Liver (tissue), 9 donors: ENCODE data around the gene WDR62. TPM values are rescaled to one million over a fixed set of nuclear protein-coding genes. Genes with fewer than 3 reads are reported as not detected.

Experiments
- DNase-seq: peaks from one replicate; pipeline ENCODE4 v3.0.0-alpha.2; 2017; ENCODE audit warnings: low spot score
- H3K27ac ChIP-seq, 2 donors: one replicate each; pipeline ENCODE4 v1.7.0; 2013; ENCODE audit warnings: inconsistent platforms in 2 of 2, low read length in 2 of 2, control low read depth in 1 of 2, low read depth in 1 of 2, mild to moderate bottlenecking in 1 of 2
- H3K27me3 ChIP-seq, 4 donors: one replicate each; pipeline versions ENCODE4 v1.6.1 to v1.7.0; 2013; ENCODE audit warnings: low read length in 3 of 4, inconsistent platforms in 1 of 4, mild to moderate bottlenecking in 1 of 4, moderate library complexity in 1 of 4; ENCODE audit not compliant: control insufficient read depth in 4 of 4, insufficient read depth in 4 of 4
- H3K36me3 ChIP-seq, 4 donors: one replicate each; pipeline versions ENCODE4 v1.6.1 to v1.7.0; 2013; ENCODE audit warnings: low read length in 3 of 4, mild to moderate bottlenecking in 3 of 4, low read depth in 1 of 4, moderate library complexity in 1 of 4; ENCODE audit not compliant: control insufficient read depth in 4 of 4, insufficient read depth in 3 of 4
- H3K4me1 ChIP-seq, 4 donors: one replicate each; pipeline versions ENCODE4 v1.6.1 to v1.7.0; 2013; ENCODE audit warnings: low read length in 3 of 4, mild to moderate bottlenecking in 3 of 4, moderate library complexity in 1 of 4; ENCODE audit not compliant: control insufficient read depth in 4 of 4, insufficient read depth in 4 of 4
- H3K4me3 ChIP-seq, 3 donors: one replicate each; pipeline versions ENCODE4 v1.6.1 to v1.7.0; 2013; ENCODE audit warnings: low read length in 3 of 3, control low read depth in 1 of 3, low read depth in 1 of 3, mild to moderate bottlenecking in 1 of 3
- H3K9ac ChIP-seq, 2 donors: one replicate each; pipeline ENCODE4 v1.7.0; 2013; ENCODE audit warnings: low read length in 2 of 2, mild to moderate bottlenecking in 2 of 2, moderate library complexity in 2 of 2, control low read depth in 1 of 2, low read depth in 1 of 2
- H3K9me3 ChIP-seq, 4 donors: one replicate each; pipeline versions ENCODE4 v1.6.1 to v1.7.0; 2013; ENCODE audit warnings: low read length in 3 of 4; ENCODE audit not compliant: control insufficient read depth in 4 of 4
- ATF3 ChIP-seq: IDR thresholded peaks from 2 replicates; pipeline ENCODE4 v1.6.1; 2016; ENCODE audit warnings: antibody characterized with exemption
- EGR1 ChIP-seq, 2 donors: IDR thresholded peaks; 2 replicates each; pipeline ENCODE4 v1.6.1; 2016 to 2018; ENCODE audit warnings: antibody characterized with exemption in 2 of 2, low read depth in 2 of 2
- FOXA1 ChIP-seq: IDR thresholded peaks from 2 replicates; pipeline ENCODE4 v1.6.1; 2016; ENCODE audit warnings: antibody characterized with exemption
- GABPA ChIP-seq, 2 donors: IDR thresholded peaks in 1 of 2; conservative IDR thresholded peaks in 1 of 2; 2 replicates each; pipeline ENCODE4 v1.6.1; 2016; ENCODE audit warnings: antibody characterized with exemption in 2 of 2, mild to moderate bottlenecking in 1 of 2, moderate library complexity in 1 of 2
- HNF4A ChIP-seq, 2 donors: conservative IDR thresholded peaks; 2 replicates each; pipeline ENCODE4 v1.6.1; 2016; ENCODE audit warnings: antibody characterized with exemption in 2 of 2, mild to moderate bottlenecking in 2 of 2
- JUND ChIP-seq, 2 donors: IDR thresholded peaks; 2 replicates each; pipeline ENCODE4 v1.6.1; 2016; ENCODE audit warnings: antibody characterized with exemption in 2 of 2
- RAD21 ChIP-seq, 2 donors: IDR thresholded peaks; 2 replicates each; pipeline ENCODE4 v1.6.1; 2016; ENCODE audit warnings: antibody characterized with exemption in 2 of 2, mild to moderate bottlenecking in 2 of 2
- RXRA ChIP-seq, 2 donors: IDR thresholded peaks; 2 replicates each; pipeline ENCODE4 v1.6.1; 2017 to 2018; ENCODE audit warnings: antibody characterized with exemption in 2 of 2, mild to moderate bottlenecking in 1 of 2
- SP1 ChIP-seq: IDR thresholded peaks from 2 replicates; pipeline ENCODE4 v1.6.1; 2018; ENCODE audit warnings: antibody characterized with exemption, mild to moderate bottlenecking
- YY1 ChIP-seq: IDR thresholded peaks from 2 replicates; pipeline ENCODE4 v1.6.1; 2016; ENCODE audit warnings: antibody characterized with exemption, mild to moderate bottlenecking
- WGBS: extraction: QIAGEN DNeasy Blood & Tissue Kit; methylation state at CpG from one replicate; pipeline ENCODE4 v1.1.7; 2013; 5-methylcytosine and 5-hydroxymethylcytosine counted together
- polyA plus RNA-seq, 2 donors: library from polyadenylated mRNA; stranded (reverse) in 1 of 2; unstranded in 1 of 2; fragments of 200-250 nt in 1 of 2; fragments of >200 nt in 1 of 2; fragmentation: Nextera tagmentation in 1 of 2; extraction: Ambion mirVana in 1 of 2; gene quantifications; one replicate each; pipeline versions ENCODE4 v1.2.1 to v1.2.3, GENCODE V29; 2013 to 2015
- total RNA-seq, 2 donors: library from RNA; depleted of rRNA; stranded (reverse); fragments of >200 nt; gene quantifications; one replicate each; pipeline ENCODE4 v1.2.3, GENCODE V29; 2014
- TF ChIP-seq, protein P1 (sequence below): fragments of 150-350 bp; IDR thresholded peaks from 2 replicates; pipeline ENCODE4 v1.5.1; 2017; ENCODE audit warnings: improper control_type of control experiment, low read depth, low read length; ENCODE audit not compliant: missing input control
- TF ChIP-seq, protein P2 (sequence below): IDR thresholded peaks from 2 replicates; pipeline ENCODE4 v1.6.1; 2016; ENCODE audit warnings: antibody characterized with exemption
- TF ChIP-seq, protein P3 (sequence below): IDR thresholded peaks from 2 replicates; pipeline ENCODE4 v1.6.1; 2016; ENCODE audit warnings: antibody characterized with exemption, mild to moderate bottlenecking
- donor health status: healthy.
- donor health status: healthy.
- donor health status: healthy.
- donor health status: healthy.
- donor health status: healthy.

WDR62 gene
- total and polyA plus RNA-seq, 4 donors = 0.26 to 6.6 (median 0.71) TPM

DNA sequence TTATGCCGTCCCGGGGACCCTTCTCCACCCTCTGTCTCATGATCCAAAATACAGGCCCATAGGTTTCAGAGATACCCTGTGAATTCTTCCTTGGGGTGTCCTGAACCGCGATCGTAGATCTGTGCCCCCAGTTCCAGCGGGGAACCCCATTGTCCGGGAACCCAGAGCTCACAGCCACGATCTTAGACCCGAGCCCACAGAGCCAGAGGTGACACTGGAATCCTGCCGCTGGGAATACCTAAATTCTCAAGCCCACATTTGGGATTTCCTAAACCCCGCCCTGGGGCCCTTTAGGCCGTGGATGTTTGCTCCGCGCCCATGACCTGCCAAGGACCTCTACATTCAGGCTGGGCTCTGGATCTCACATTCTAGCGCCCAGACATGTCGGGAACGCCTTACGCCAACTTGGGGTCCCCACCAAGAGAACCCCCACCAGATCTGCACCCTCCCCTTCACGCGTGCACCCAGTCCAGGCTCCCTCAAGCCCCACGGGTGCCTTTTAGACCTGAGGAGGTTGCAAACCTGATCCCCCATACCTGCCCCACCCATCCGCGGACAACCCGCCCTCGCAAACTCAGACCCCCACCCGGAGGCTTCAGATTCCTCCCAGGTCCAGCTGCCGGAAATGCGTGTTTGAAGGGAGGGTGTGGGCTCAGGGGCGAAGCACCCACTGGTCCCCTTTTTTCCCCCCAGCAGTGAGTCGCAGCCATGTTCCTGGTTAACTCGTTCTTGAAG lies 85.8 kb downstream of the WDR62 start:
- peaks cover 6 to 21% (median 14%) of the 10 kb centered on the region in 4 donors for H3K36me3 ChIP-seq
- H3K4me3 ChIP-seq = peak overlapping the region; percentile 92 to 98 (median 93)
- H3K9me3 ChIP-seq = no peaks in the 10 kb centered on the region
- H3K4me1 ChIP-seq = peaks cover 4 to 14% (median 8%) of the 10 kb centered on the region in 4 donors
- peak overlapping the region; percentile 98 to 100 for H3K9ac ChIP-seq
- peak overlapping the region; percentile 98 to 99 for H3K27ac ChIP-seq
- TF ChIP-seq RXRA (IDR thresholded peaks at IDR 0.05) (peak in 1 of 2 donors; percentile 10), GABPA (IDR thresholded peaks at IDR 0.05 in 1 of 2, conservative IDR thresholded peaks at IDR 0.05 in 1 of 2) (no peak), FOXA1 (no peak), EGR1 (IDR thresholded peaks at IDR 0.05; ENCODE audit: low read depth in 2 of 2) (no peak)
- TF ChIP-seq, protein P1, sequence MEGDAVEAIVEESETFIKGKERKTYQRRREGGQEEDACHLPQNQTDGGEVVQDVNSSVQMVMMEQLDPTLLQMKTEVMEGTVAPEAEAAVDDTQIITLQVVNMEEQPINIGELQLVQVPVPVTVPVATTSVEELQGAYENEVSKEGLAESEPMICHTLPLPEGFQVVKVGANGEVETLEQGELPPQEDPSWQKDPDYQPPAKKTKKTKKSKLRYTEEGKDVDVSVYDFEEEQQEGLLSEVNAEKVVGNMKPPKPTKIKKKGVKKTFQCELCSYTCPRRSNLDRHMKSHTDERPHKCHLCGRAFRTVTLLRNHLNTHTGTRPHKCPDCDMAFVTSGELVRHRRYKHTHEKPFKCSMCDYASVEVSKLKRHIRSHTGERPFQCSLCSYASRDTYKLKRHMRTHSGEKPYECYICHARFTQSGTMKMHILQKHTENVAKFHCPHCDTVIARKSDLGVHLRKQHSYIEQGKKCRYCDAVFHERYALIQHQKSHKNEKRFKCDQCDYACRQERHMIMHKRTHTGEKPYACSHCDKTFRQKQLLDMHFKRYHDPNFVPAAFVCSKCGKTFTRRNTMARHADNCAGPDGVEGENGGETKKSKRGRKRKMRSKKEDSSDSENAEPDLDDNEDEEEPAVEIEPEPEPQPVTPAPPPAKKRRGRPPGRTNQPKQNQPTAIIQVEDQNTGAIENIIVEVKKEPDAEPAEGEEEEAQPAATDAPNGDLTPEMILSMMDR = peak; percentile 2
- no peaks in the 10 kb centered on the region for H3K27me3 ChIP-seq
- WGBS = under 1% methylated on average over 31 of the region's 31 CpGs
- peak; percentile 64 for DNase-seq

- H3K9me3 ChIP-seq = no peaks in the 10 kb centered on the region
- H3K27me3 ChIP-seq = no peaks in the 10 kb centered on the region
- 24% methylated on average over 42 of the region's 42 CpGs for WGBS
- H3K4me1 ChIP-seq = peaks cover 4 to 14% (median 8%) of the 10 kb centered on the region in 4 donors
- peaks cover 13 to 29% (median 22%) of the 10 kb centered on the region in 4 donors for H3K36me3 ChIP-seq
- H3K9ac ChIP-seq = no peak overlapping the region
- peak overlapping the region; percentile 98 to 99 for H3K27ac ChIP-seq
- peak; percentile 93 for DNase-seq
- peak; percentile 14 for TF ChIP-seq SP1
- TF ChIP-seq, protein P2, sequence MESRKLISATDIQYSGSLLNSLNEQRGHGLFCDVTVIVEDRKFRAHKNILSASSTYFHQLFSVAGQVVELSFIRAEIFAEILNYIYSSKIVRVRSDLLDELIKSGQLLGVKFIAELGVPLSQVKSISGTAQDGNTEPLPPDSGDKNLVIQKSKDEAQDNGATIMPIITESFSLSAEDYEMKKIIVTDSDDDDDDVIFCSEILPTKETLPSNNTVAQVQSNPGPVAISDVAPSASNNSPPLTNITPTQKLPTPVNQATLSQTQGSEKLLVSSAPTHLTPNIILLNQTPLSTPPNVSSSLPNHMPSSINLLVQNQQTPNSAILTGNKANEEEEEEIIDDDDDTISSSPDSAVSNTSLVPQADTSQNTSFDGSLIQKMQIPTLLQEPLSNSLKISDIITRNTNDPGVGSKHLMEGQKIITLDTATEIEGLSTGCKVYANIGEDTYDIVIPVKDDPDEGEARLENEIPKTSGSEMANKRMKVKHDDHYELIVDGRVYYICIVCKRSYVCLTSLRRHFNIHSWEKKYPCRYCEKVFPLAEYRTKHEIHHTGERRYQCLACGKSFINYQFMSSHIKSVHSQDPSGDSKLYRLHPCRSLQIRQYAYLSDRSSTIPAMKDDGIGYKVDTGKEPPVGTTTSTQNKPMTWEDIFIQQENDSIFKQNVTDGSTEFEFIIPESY = no peak
- no peak for TF ChIP-seq ATF3
- peak; percentile 88 for TF ChIP-seq YY1
- peak overlapping the region in 2 of 3 donors; percentile 93 to 98 for H3K4me3 ChIP-seq
Observed at GRCh38 chr19:36141039-36141927, 86.6 kb downstream of the WDR62 start.

- WGBS = 97% methylated on average over 14 of the region's 14 CpGs
- H3K27ac ChIP-seq = no peak overlapping the region
- no peak overlapping the region for H3K4me3 ChIP-seq
Observed at GRCh38 chr19:36142046-36142445, 87.3 kb downstream of the WDR62 start.

More at GRCh38 chr19:36142046-36142445, 87.3 kb downstream of the WDR62 start:
- no peak overlapping the region for H3K9ac ChIP-seq
- peaks cover 4 to 14% (median 8%) of the 10 kb centered on the region in 4 donors for H3K4me1 ChIP-seq
- H3K27me3 ChIP-seq = no peaks in the 10 kb centered on the region
- DNase-seq = no peak
- TF ChIP-seq, protein P1 = no peak
- TF ChIP-seq, protein P3, sequence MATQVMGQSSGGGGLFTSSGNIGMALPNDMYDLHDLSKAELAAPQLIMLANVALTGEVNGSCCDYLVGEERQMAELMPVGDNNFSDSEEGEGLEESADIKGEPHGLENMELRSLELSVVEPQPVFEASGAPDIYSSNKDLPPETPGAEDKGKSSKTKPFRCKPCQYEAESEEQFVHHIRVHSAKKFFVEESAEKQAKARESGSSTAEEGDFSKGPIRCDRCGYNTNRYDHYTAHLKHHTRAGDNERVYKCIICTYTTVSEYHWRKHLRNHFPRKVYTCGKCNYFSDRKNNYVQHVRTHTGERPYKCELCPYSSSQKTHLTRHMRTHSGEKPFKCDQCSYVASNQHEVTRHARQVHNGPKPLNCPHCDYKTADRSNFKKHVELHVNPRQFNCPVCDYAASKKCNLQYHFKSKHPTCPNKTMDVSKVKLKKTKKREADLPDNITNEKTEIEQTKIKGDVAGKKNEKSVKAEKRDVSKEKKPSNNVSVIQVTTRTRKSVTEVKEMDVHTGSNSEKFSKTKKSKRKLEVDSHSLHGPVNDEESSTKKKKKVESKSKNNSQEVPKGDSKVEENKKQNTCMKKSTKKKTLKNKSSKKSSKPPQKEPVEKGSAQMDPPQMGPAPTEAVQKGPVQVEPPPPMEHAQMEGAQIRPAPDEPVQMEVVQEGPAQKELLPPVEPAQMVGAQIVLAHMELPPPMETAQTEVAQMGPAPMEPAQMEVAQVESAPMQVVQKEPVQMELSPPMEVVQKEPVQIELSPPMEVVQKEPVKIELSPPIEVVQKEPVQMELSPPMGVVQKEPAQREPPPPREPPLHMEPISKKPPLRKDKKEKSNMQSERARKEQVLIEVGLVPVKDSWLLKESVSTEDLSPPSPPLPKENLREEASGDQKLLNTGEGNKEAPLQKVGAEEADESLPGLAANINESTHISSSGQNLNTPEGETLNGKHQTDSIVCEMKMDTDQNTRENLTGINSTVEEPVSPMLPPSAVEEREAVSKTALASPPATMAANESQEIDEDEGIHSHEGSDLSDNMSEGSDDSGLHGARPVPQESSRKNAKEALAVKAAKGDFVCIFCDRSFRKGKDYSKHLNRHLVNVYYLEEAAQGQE = no peak
- no peak for TF ChIP-seq HNF4A (conservative IDR thresholded peaks at IDR 0.05)
- no peak for TF ChIP-seq EGR1 (IDR thresholded peaks at IDR 0.05; ENCODE audit: low read depth in 2 of 2)
- TF ChIP-seq RAD21 (IDR thresholded peaks at IDR 0.05) = no peak
- no peak for TF ChIP-seq ATF3
- no peak for TF ChIP-seq JUND (IDR thresholded peaks at IDR 0.05)
- no peak for TF ChIP-seq FOXA1
- TF ChIP-seq YY1 = no peak
- H3K36me3 ChIP-seq = peaks cover 16 to 37% (median 30%) of the 10 kb centered on the region in 4 donors
- H3K9me3 ChIP-seq = no peaks in the 10 kb centered on the region
